ENCODE data around the gene RMND5B. TPM values are rescaled to one million over a fixed set of nuclear protein-coding genes. Genes with fewer than 3 reads are reported as not detected.
A peak's percentile ranks its signal among the peaks of the same experiment; 100 is the strongest.

RMND5B gene
- total and polyA plus RNA-seq, 10 donors = 22.2 to 52.8 (median 36.1) TPM

GRCh38 chr5:178142642-178143041 is 11.8 kb downstream of the RMND5B start:
- Histone ChIP-seq H3K27ac (no peak overlapping the region), H3K36me3 (peaks cover 0 to 100% (median 69%) of the 10 kb centered on the region in 6 donors), H3K27me3 (replicated peaks in 1 of 7) (no peaks in the 10 kb centered on the region), H3K4me1 (peaks cover 0 to 8% (median 0%) of the 10 kb centered on the region in 6 donors), H3K4me3 (no peak overlapping the region), H3K9me3 (no peaks in the 10 kb centered on the region)
- DNase-seq = no peak
- intact Hi-C loops (cut with DNase I; ENCODE audit: low total_unique reads) = no loop called here
- TF ChIP-seq POLR2A (IDR thresholded peaks at IDR 0.05) (no peak), POLR2AphosphoS5 (IDR thresholded peaks at IDR 0.05) (peak in 1 of 3 donors; percentile 58), CTCF (IDR thresholded peaks at IDR 0.05 in 8 of 11, conservative IDR thresholded peaks at IDR 0.05 in 3 of 11) (no peak)
- WGBS, 5 donors = 89 to 98% (median 95%) methylated on average over 20 of the region's 20 CpGs

DNA sequence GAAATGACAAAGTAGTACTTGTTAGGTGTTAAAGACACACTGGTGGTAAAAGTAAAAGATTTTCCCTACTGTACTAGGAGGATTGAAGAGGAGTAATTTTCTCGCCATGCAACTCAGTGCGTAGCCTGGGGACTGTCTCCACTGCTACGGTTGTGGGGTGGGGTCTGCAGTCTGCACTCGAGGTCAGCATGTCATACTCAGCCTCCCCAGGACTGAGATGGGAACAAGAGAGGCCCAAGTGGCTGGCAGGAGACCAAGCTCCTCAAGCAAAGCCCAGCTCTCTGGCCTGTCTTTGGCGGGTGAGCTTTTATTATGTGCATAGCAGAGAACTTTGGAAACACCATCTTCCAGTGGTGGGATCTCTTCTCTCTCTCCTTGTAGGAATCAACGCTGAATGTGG is 12.4 kb downstream of the RMND5B start:
- Histone ChIP-seq H3K27ac (no peak overlapping the region), H3K27me3 (replicated peaks in 1 of 7) (no peaks in the 10 kb centered on the region), H3K4me3 (no peak overlapping the region), H3K4me1 (peaks cover 0 to 8% (median 0%) of the 10 kb centered on the region in 6 donors), H3K36me3 (peaks cover 0 to 100% (median 69%) of the 10 kb centered on the region in 6 donors), H3K9me3 (no peaks in the 10 kb centered on the region)
- DNase-seq = no peak
- 76 to 96% (median 87%) methylated on average over 6 of the region's 6 CpGs for WGBS, 5 donors
- TF ChIP-seq POLR2AphosphoS5 (IDR thresholded peaks at IDR 0.05) (no peak), CTCF (IDR thresholded peaks at IDR 0.05 in 8 of 11, conservative IDR thresholded peaks at IDR 0.05 in 3 of 11) (no peak), POLR2A (IDR thresholded peaks at IDR 0.05) (no peak)
- intact Hi-C loops (cut with DNase I; ENCODE audit: low total_unique reads) = no loop called here

DNA sequence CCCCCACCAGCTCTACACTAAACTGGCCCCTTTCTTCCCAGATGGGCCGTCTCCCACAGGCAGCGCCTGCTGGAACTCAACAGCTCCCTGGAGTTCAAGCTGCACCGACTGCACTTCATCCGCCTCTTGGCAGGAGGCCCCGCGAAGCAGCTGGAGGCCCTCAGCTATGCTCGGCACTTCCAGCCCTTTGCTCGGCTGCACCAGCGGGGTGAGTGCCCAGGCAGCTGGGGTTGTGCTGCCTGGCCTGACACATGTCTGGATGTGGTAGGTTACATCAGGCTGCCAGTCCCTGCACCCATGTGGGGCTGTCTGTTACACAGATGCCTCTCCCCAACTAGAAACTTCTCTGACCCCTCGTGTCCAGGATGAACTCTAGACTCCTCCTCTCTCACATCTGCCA is 13.1 kb downstream of the RMND5B start:
- Histone ChIP-seq H3K27me3 (replicated peaks in 1 of 7) (no peaks in the 10 kb centered on the region), H3K4me1 (peaks cover 0 to 8% (median 0%) of the 10 kb centered on the region in 6 donors), H3K36me3 (peaks cover 0 to 100% (median 75%) of the 10 kb centered on the region in 6 donors), H3K4me3 (no peak overlapping the region), H3K9me3 (no peaks in the 10 kb centered on the region), H3K27ac (no peak overlapping the region)
- 82 to 100% (median 89%) methylated on average over 10 of the region's 10 CpGs for WGBS, 5 donors
- intact Hi-C loops (cut with DNase I; ENCODE audit: low total_unique reads) = no loop called here
- DNase-seq = no peak
- TF ChIP-seq POLR2A (IDR thresholded peaks at IDR 0.05) = no peak
- TF ChIP-seq POLR2AphosphoS5 (IDR thresholded peaks at IDR 0.05) = peak; percentile 47 to 81 (median 63)

DNA sequence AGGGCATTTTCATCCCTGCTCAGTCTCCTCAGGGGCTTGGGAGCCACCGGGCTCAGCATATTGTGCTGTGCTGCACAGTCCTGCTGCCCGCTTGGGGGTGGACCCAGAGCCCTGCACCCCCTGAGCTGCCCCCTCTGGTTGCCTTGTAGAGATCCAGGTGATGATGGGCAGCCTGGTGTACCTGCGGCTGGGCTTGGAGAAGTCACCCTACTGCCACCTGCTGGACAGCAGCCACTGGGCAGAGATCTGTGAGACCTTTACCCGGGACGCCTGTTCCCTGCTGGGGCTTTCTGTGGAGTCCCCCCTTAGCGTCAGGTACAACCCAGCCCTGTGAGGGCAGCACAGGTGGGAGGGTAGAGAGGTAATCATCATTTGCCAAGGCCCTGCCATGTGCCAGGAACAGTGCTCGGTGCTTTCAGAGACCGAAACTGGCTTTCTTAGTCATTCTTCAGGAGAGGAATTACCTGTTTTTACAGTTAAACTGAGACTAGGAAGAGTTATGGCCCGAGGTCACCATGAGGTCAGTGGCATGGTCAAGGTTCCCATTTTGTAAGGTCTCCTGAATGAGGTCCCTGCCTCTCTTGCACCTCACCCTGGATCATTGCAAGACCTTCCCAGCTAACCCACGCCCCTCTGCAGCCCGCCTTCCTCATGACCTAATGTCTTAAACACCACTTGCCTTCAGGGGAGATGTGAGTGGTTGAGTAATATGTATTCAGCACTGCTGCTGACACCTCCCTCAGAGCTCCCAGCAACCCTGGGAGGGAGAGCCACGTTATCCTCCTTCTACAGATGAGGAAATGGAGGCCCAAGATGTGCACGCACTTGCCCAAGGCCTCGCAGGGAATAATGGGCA is 15.4 kb downstream of the RMND5B start:
- Histone ChIP-seq H3K27ac (no peak overlapping the region), H3K9me3 (no peaks in the 10 kb centered on the region), H3K36me3 (peaks cover 0 to 100% (median 89%) of the 10 kb centered on the region in 6 donors), H3K4me1 (peaks cover 0 to 29% (median under 1%) of the 10 kb centered on the region in 6 donors), H3K4me3 (no peak overlapping the region), H3K27me3 (replicated peaks in 1 of 7) (no peaks in the 10 kb centered on the region)
- intact Hi-C loops (cut with DNase I; ENCODE audit: low total_unique reads) = loop anchor here (5.0 kb wide), 1 partner anchor 69 kb away; no protein-coding TSS in a partner anchor
- TF ChIP-seq POLR2AphosphoS5 (IDR thresholded peaks at IDR 0.05) (peak; percentile 33 to 58 (median 41)), CTCF (IDR thresholded peaks at IDR 0.05 in 8 of 11, conservative IDR thresholded peaks at IDR 0.05 in 3 of 11) (peak; percentile 49 to 83 (median 68)), POLR2A (IDR thresholded peaks at IDR 0.05) (no peak)
- WGBS, 5 donors = 53 to 65% (median 58%) methylated on average over 12 to 14 of the region's 14 CpGs
- peak; percentile 90 for DNase-seq
